Hematopoietic multipotent progenitor cell (in vitro differentiated cells): Measurements from ENCODE around the gene PRKCZ. TPM values are rescaled to one million over a fixed set of nuclear protein-coding genes. Genes with fewer than 3 reads are reported as not detected.
"Not testable (repeated sequence)": the region's sequence is repeated elsewhere in the genome, so short reads cannot be mapped to it uniquely, and the experiment has no call there.

Experiments
- DNase-seq, 3 donors: peaks; one replicate each; pipeline ENCODE4 v3.0.0-alpha.2; 2011 to 2015; ENCODE audit warnings: low read depth in 2 of 3, low spot score in 2 of 3
- total RNA-seq: library from RNA; depleted of rRNA; stranded (reverse); fragments of >200 nt; gene quantifications from one replicate; pipeline ENCODE4 v1.2.3, GENCODE V29; 2012

The PRKCZ gene
- total RNA-seq, 1 donor = 24.8 TPM

DNA sequence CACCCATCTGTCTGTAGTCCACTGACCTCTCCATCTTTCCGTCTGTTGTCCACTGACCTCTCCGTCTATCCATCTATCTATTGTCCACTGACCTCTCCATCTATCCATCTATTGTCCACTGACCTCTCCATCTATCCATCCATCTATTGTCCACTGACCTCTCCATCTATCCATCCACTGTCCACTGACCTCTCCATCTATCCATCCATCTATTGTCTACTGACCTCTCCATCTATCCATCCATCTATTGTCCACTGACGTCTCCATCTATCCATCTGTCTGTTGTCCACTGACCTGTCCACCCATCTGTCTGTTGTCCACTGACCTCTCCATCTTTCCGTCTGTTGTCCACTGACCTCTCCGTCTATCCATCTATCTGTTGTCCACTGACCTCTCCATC, 97.7 kb downstream of the PRKCZ start:
- not testable (repeated sequence) for DNase-seq

DNA sequence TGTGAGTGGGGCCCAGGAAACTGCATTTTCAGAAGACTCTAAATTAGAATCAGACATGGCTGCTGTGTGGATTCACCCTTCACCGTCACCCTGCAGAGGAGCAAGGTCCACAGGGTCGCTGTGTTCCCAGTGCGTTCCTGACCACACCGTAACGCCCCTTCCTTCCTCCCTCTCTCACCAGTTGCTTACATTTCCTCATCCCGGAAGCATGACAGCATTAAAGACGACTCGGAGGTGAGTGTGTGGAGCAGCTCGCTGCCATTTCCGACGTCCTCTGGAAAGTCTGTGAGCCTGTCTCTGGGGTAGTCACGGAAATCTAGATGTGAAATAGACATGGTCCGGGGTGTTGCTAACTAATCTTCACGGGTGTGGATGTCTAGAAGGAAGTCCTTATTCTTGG, 98.5 kb downstream of the PRKCZ start:
- DNase-seq = peak in 1 of 3 donors; percentile 56

DNA sequence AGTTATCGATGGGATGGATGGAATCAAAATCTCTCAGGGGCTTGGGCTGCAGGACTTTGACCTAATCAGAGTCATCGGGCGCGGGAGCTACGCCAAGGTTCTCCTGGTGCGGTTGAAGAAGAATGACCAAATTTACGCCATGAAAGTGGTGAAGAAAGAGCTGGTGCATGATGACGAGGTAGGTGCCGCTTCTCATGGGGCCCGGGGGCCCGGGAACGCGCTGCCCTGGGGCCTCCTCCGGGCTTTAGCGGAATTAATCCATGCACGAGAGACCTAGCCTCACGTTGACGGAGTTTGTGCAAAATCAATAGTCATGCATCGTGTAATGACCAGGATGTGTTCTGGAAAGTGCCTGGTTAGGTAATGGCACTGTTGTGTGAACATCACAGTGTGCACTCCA, 100.6 kb downstream of the PRKCZ start:
- DNase-seq = no peak

DNA sequence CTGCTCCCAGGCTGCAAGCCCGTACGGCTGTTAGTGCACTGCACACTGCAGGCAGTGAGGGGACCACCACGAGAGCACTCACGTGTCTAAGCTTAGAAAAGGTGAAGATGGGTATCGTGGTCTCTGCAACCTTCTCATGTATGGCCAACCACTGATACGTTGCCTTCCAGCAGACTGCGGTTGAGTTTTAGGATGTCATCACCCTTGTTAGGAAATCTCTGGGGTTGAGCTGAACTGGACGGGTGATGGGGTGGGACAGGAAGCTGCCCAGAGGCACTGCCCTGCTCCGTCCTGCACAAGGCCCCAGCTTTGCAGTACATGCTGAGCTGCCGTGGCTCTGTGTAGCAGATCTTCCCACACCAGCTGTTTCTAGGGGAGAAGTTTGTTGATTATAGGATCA, 101.0 kb downstream of the PRKCZ start:
- DNase-seq = no peak

DNA sequence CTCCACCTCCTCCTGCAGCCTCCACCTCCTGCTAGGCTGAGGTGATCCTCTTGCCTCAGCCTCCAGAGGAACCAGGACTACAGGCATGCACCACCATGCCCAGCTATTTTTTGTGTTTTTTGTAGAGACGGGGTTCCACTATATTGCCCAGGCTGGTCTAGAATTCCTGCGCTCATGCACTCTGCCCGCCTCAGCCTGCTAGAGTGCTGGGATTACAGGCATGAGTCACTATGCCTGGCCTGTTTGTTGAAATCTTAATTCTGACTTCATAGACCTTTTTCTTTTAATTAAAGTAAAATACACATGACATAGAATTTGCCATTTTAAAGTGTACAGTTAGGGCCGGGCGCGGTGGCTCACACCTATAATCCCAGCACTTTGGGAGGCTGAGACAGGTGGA, 101.7 kb downstream of the PRKCZ start:
- no peak for DNase-seq

DNA sequence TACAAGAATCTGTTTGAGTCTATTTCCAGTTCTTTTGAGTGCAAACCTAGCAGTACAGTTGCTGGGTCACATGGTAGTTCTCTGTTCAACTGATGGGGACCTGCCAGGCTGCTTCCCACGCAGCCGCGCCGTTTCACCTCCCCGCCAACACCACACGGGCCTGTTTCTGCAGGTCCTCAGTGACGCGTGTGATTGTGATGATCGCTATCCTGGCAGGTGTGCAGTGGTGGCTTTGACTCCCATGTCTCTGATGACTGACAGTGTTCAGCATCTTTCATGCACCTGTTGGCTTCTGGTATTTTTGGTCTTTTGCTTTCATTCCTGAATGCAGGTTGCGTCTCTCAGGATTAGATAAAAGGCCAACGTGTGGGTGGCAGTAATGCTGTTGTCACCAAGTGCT, 102.7 kb downstream of the PRKCZ start:
- no peak for DNase-seq

DNA sequence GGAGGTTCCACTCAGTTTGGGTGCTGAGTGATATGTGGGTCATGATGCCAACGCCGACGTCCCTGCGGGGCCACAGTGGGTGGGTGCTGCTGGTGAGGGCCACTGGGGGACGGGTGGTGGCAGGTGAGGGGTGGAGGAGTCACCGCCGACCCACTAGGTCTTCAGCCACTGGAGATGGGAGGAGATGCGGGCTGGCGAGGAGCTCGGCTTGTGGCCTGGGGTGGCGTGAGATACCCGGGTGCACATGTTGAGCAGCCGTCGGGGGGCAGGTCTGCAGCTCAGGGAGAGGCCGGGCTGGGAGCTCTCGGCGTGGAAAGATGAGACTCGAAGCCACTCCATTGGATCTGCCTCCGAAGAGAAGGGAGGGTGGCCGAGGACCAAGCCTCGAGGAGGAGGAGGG, 103.8 kb downstream of the PRKCZ start:
- no peak for DNase-seq

DNA sequence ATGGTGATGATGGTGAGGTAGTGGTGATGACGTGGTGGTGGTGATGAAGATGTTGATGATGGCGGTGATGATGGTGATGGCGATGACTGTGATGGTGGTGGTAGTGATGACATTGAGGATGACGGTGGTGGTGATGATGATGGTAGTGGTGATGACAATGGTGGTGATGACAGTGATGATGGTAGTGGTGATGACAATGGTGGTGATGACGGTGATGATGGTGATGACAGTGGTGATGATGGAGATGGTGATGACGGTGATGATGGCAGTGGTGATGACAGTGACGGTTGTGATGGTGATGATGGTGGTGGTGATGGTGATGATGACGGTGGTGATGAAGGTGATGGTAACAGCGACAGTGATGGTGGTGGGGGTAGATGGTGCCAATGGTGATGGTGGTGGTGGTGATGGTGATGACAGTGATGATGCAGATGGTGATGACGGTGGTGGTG, 105.0 kb downstream of the PRKCZ start:
- no peak for DNase-seq

DNA sequence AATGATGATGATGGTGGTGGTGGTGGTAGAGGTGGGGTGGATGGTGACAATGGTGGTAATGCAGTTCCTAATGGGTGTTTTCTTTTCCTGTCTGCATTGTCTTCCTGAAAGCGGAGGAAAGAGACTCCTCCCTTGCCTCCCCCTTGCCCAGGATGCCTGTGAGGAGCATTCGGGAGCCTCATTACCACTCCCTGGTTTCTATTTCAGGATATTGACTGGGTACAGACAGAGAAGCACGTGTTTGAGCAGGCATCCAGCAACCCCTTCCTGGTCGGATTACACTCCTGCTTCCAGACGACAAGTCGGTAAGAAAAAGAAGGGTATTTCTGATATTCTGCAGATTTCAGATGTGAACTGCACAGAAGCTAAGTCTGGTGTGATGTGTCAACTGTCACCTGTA, 105.6 kb downstream of the PRKCZ start:
- no peak for DNase-seq

DNA sequence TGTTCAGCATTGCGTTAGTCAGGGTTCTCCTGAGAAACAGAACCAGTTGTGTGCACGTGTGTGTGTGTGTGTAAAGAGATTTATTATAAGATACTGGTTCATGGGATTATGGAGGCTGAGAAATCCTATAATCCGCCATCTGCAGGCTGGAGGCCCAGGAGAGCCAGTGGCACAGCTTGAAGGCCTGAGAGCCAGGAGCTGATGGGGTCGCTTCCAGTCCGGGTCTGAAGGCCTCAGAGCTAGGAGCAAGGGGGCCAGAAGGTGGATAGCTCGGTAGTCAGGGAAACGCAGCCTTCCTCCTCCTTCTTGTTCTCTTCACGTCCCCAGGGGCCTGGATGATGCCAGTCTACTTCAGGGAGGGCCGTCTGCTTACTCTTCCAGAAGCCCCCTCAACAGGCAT, 106.7 kb downstream of the PRKCZ start:
- no peak for DNase-seq

DNA sequence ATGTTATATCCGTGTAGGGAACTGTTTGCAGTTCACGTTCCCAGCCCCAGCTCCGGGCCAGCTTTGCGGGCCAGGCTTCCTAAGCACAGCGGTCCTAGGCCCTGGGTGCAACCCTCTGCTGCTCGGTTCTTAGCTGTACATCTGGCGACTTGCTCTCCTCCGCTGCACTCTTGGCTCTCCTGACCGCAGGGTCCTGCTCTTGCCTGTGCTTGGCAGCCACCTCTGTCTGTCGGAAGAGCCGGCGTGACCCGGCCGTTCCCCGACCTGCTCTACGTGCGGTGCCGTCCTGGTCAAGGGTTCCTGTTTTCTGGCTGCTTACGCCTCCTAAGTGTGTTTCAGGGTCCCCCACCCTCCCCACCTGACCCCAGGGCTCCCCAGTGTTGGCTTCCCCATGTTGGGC, 107.6 kb downstream of the PRKCZ start:
- no peak for DNase-seq

DNA sequence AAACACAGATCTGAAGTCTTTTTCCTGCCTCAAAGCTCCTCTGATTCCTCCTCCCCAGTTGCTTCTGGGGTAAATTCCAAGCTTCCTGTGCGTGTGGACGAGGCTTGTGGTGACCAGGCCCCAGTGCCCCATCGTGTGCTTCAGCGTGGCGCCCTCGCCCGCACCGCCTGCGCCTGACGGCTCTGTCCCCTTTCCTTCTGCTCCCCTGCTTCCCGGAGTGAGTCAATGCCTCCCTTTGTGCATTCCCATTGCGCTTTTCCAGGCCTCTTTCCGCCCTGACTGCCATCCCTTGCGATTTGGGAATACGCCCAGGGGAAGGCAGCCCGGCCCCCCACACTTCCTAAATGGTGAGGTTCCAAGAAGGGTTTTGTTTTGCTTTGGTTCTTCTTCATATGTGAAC, 108.1 kb downstream of the PRKCZ start:
- no peak for DNase-seq

DNA sequence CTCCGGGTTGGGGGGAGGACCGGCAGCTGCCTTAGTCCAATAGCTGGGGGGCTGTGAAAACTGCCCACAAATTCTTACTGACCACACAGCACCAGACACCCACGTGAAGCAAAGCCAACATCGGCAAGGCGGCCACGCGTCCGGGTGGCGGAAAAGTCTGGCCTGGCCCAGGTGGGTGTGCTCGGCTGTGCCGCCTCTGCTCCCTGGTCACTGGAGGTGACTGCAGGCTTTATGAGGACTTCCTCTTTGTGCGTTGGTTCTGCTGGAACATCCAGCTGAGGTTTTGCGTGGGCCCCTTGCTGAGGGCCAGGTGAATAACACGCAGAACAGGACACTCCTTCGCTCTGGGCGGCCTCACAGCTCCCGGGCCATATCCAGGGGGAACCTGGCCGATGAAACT, 108.9 kb downstream of the PRKCZ start:
- DNase-seq = no peak

DNA sequence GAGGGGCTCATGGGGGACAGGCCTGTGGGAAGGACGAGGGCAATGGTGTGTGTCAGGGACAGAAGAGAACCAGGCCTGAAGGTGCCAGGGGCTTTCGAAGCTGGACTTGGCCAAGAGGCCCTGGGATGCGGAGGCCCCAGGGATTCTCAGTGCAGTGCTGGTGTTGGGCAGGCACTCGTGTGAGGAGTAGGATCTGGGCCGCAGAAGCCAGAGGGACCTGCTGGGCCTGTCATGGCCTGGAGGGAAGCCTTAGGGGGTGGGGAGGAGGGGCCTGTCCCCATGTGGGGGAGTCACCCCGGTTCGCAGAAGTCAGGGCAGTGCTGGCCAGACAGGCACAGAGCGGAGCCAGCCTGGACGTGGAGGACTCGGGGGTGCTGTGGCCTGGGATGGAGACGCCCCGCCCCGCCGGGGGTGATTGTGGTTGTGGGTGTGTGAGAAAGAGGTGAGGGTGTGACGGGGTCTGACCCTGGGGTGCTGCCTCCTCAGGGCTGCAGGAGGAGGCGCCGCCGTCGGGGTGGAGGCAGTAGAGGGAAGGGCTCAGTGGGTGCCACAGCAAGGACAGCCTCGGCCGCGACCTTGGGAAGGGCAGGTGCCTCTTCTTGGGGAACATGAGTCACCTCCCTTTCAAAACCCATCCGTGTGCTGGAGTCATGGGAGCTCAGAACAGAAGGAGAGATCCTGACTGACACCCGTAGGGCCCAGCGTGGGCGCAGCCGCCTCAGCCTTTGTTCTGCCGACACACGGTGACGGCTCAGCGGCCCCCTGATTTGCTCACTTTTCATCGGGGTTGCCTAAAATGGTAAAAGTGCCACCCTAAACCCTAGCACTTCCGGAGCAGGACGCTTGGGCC, 110.5 kb downstream of the PRKCZ start:
- no peak for DNase-seq

DNA sequence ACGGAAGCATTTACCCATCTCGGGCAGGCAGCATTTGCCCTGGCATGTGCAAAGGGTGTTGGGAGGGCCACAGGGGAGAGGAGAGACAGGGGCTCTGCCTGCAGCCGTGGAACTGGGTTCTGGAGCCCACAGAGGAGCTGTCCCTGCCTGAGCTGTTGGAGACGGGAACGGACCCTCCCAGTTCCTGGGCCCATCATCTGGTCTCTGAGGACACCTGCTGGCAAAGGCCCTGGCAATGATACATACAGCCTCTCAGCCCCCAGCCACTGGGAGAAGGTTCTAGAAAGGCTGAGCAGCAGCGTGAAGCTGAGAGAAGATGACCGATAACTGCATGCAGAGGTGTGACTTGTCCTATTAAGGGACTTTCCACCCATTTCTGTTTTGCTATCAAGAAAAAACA, 113.0 kb downstream of the PRKCZ start:
- DNase-seq = no peak

DNA sequence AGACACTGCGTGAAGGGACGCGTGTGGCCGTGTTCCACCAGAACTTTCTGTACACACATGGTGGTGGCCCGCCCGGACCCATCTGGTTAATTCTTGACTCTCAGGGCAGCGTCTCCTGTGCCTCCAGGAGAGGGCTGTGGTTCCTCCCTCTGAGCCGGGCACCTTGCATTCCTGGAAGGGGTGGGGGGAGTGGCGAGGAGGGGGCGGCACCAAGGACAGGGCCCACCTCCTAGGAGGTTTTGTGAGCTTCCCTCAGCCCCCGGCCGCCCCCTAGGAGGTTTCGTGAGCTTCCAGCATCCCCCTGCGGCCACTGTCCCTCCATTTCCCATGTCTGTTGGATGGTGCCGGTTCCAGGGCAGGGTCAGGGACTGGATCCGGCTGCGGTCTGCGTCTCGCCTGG, 115.4 kb downstream of the PRKCZ start:
- no peak for DNase-seq

DNA sequence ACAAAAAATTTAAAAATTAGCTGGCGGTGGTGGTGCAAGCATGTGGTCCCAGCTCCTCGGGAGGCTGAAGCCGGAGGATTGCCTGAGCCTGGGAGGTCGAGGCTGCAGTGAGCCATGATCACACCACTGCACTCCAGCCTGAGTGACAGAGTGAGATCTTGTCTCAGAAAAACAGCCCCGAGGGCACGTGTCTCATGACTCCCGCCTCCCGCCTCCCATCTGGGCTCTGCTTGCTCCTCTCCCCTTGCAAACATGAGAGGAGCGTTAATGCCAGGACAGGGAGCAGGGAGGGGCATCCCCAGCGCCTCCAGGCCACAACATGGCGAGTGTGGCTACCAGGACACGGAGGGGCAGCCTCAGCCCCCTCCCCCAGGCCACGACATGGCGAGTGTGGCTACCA, 116.0 kb downstream of the PRKCZ start:
- DNase-seq = no peak

DNA sequence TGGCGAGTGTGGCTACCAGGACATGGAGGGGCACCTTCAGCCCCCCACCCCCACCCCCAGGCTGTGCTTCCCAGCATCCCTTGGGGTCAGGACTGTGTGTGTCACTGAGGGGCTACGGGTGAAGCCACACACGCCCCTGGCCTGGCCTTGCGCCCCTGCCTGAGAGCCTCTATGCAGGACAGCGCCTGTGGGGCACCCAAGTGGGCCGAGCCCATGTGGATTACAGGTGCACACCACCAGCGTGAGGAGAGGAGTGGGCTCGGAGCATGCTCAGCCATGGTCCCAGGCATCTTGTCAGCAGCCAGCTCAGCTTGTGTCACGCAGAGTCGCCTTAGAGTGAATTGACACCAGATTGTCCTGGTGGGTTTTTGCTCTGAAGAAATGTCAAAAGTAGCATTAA, 116.5 kb downstream of the PRKCZ start:
- no peak for DNase-seq

DNA sequence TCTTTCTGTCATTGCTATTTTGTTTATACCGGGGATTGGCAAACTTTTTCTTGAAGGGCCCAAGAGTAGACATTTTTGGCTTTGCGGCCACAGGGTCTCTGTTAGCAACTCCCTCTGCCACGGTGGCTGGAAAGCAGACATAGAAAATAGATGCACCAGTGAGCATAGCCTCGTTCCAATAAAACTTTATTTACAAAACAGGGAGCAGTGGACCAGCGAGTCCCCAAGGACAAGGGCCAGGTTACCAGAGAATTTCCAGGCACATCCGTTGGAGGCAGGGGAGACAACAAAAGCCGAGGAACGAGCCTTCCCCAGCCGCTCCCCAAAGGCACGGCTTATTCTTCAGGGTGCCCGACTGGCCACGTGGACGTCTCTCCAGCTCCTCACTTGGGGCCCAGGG, 117.9 kb downstream of the PRKCZ start:
- no peak for DNase-seq

DNA sequence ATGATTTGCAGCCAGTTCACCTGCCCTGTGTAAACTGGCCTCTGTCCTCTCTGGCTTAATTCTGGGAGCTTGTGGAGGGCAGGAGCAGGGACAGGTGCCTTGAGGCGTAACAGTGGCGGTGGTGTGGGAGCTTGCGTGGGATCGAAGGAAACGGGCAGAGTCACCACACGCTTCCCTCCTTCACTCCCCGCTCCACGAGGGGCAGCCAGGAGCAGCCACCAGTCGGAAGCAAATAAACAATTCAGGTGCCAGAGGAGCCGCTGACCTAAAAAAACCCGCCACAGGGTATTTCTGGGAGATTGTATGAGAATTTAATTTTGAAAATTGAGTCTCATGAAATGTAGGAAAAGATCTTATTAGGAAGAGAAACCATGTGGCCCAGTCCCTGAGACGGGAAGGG, 118.3 kb downstream of the PRKCZ start:
- no peak for DNase-seq

DNA sequence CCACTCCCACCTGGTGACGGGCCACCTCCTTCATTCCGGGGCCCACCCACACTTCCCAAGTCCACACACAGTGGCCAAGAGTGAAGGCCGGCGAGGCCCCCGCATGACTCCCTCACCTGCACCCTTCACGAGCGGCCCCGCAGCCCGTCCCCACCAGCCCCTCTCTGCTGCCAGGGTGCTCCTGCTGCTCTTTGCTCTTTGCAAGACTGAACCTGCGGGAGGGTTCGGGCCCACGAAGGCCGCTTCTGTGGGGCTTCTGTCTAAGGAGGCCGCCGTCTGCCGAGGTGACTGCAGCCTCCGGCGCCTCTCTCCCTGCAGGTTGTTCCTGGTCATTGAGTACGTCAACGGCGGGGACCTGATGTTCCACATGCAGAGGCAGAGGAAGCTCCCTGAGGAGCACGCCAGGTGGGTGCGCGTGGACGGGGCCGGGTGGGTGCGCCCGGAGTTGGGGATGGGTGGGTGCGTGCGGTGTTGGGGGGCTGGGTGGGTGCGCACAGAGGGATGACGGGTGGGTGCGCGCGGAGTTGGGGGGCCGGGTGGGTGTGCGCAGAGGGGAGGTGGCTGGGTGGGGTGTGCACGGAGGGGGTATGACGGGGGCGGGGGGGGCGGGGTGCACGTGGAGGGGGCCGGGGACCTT, 119.1 kb downstream of the PRKCZ start:
- no peak for DNase-seq

DNA sequence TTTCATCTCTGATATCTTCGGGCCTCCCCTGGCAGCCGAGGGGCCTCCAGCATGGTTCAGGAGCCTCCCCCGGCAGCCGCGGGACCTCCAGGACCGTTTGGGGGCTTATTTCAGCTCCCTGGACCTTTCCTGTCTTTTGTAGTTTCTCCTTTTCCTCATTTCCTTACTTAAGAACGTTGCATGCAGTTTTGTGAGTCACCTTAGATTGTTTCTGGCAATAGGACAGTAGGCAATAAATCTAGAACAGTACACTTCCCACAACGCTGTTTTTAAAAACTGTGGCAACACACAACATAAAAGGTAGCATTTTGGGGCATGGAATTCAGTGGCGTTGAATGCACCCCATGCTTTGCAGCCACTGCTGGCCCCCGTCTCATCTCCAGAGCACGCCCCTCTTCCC, 120.0 kb downstream of the PRKCZ start:
- no peak for DNase-seq
